Smooth muscle cell (in vitro differentiated cells): ENCODE results near the gene BLTP3A. TPM values are rescaled to one million over a fixed set of nuclear protein-coding genes. Genes with fewer than 3 reads are reported as not detected.
"Not testable (repeated sequence)": the region's sequence is repeated elsewhere in the genome, so short reads cannot be mapped to it uniquely, and the experiment has no call there.

Source experiments
- DNase-seq: peaks from one replicate; lab custom pipeline; 2025; ENCODE audit not compliant: unreplicated experiment; lab: John Stamatoyannopoulos, UW
- H2AFZ ChIP-seq: fragments of 200-600 bp; sonication (generic); 2 replicates; pipeline ENCODE4 v1.6.0; 2016; ENCODE audit warnings: antibody characterized with exemption, low read depth, mild to moderate bottlenecking
- H3F3A ChIP-seq: fragments of 200-600 bp; sonication (generic); 2 replicates; pipeline ENCODE4 v1.6.0; 2017; ENCODE audit warnings: antibody characterized with exemption, low read depth
- H3K27ac ChIP-seq: fragments of 200-600 bp; sonication (generic); 2 replicates; pipeline ENCODE4 v1.5.1; 2016; ENCODE audit warnings: low read depth, mild to moderate bottlenecking
- H3K27me3 ChIP-seq: fragments of 200-600 bp; sonication (generic); 2 replicates; pipeline ENCODE4 v1.6.1; 2016; ENCODE audit warnings: low read depth, mild to moderate bottlenecking
- H3K36me3 ChIP-seq: fragments of 200-600 bp; sonication (generic); 2 replicates; pipeline ENCODE4 v1.5.1; 2016; ENCODE audit warnings: low read depth
- H3K4me1 ChIP-seq: fragments of 200-600 bp; sonication (generic); 2 replicates; pipeline ENCODE4 v1.5.1; 2016; ENCODE audit warnings: low read depth
- H3K4me2 ChIP-seq: fragments of 200-600 bp; sonication (generic); 2 replicates; pipeline ENCODE4 v1.6.0; 2016; ENCODE audit warnings: mild to moderate bottlenecking
- H3K4me3 ChIP-seq: fragments of 200-600 bp; sonication (generic); 2 replicates; pipeline ENCODE4 v1.5.1; 2016; ENCODE audit warnings: mild to moderate bottlenecking
- H3K79me2 ChIP-seq: fragments of 200-600 bp; sonication (generic); 2 replicates; pipeline ENCODE4 v1.6.0; 2016; ENCODE audit warnings: low read depth, mild to moderate bottlenecking
- H3K9ac ChIP-seq: fragments of 200-600 bp; sonication (generic); 2 replicates; pipeline ENCODE4 v1.6.0; 2016; ENCODE audit warnings: low read depth
- H3K9me3 ChIP-seq: fragments of 200-600 bp; sonication (generic); replicated peaks from 2 replicates; pipeline ENCODE4 v1.5.1; 2016; ENCODE audit warnings: low read depth
- H4K20me1 ChIP-seq: fragments of 200-600 bp; sonication (generic); 2 replicates; pipeline ENCODE4 v1.6.0; 2016; ENCODE audit warnings: low read depth
- WGBS: methylation state at CpG from one replicate; pipeline ENCODE4 v1.1.7; 2016; ENCODE audit warnings: low lambda C conversion rate; 5-methylcytosine and 5-hydroxymethylcytosine counted together
- polyA plus RNA-seq: library from polyadenylated mRNA; unstranded; fragments of >200 nt; fragmentation: Nextera tagmentation; extraction: Ambion mirVana; gene quantifications from 2 replicates; pipeline ENCODE4 v1.2.1, GENCODE V29; 2016
- total RNA-seq: library from RNA; depleted of rRNA; stranded (reverse); fragments of >200 nt; gene quantifications from 2 replicates; pipeline ENCODE4 v1.2.3, GENCODE V29; 2014
- TF ChIP-seq, protein P1 (sequence below): fragments of 200-600 bp; sonication (generic); IDR thresholded peaks from 2 replicates; pipeline ENCODE4 v1.5.1; 2017; ENCODE audit warnings: borderline replicate concordance, mild to moderate bottlenecking, antibody characterized with exemption; ENCODE audit not compliant: insufficient read depth, poor library complexity, severe bottlenecking

The BLTP3A gene
- total and polyA plus RNA-seq, 2 experiments from 2014 or later = 1.0 to 5.2 TPM

GRCh38 chr6:34798057-34798456 lies 6.2 kb downstream of the BLTP3A start:
- Histone ChIP-seq H4K20me1 (peaks cover 6% of the 10 kb centered on the region), H3K9ac (no peak overlapping the region), H2AFZ (no peak overlapping the region), H3K4me3 (no peak overlapping the region), H3K79me2 (peaks cover 85% of the 10 kb centered on the region), H3K4me1 (no peaks in the 10 kb centered on the region), H3K36me3 (no peaks in the 10 kb centered on the region), H3F3A (peaks cover 3% of the 10 kb centered on the region), H3K27ac (no peak overlapping the region), H3K4me2 (no peak overlapping the region), H3K9me3 (no peaks in the 10 kb centered on the region), H3K27me3 (no peaks in the 10 kb centered on the region)
- TF ChIP-seq, protein P1, sequence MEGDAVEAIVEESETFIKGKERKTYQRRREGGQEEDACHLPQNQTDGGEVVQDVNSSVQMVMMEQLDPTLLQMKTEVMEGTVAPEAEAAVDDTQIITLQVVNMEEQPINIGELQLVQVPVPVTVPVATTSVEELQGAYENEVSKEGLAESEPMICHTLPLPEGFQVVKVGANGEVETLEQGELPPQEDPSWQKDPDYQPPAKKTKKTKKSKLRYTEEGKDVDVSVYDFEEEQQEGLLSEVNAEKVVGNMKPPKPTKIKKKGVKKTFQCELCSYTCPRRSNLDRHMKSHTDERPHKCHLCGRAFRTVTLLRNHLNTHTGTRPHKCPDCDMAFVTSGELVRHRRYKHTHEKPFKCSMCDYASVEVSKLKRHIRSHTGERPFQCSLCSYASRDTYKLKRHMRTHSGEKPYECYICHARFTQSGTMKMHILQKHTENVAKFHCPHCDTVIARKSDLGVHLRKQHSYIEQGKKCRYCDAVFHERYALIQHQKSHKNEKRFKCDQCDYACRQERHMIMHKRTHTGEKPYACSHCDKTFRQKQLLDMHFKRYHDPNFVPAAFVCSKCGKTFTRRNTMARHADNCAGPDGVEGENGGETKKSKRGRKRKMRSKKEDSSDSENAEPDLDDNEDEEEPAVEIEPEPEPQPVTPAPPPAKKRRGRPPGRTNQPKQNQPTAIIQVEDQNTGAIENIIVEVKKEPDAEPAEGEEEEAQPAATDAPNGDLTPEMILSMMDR = no peak
- no peak for DNase-seq
- over 99% methylated on average over 3 of the region's 3 CpGs for WGBS

- no peak overlapping the region for H3K9ac ChIP-seq
- no peaks in the 10 kb centered on the region for H3K4me1 ChIP-seq
- DNase-seq = no peak
- peaks cover 84% of the 10 kb centered on the region for H3K79me2 ChIP-seq
- peaks cover 3% of the 10 kb centered on the region for H3F3A ChIP-seq
- H3K9me3 ChIP-seq = no peaks in the 10 kb centered on the region
- peaks cover 6% of the 10 kb centered on the region for H4K20me1 ChIP-seq
- H3K36me3 ChIP-seq = no peaks in the 10 kb centered on the region
- no peak overlapping the region for H3K4me2 ChIP-seq
- H3K27me3 ChIP-seq = no peaks in the 10 kb centered on the region
- H3K27ac ChIP-seq = no peak overlapping the region
- H3K4me3 ChIP-seq = no peak overlapping the region
- TF ChIP-seq, protein P1 = no peak
- WGBS = 90% methylated on average over 3 of the region's 3 CpGs
- H2AFZ ChIP-seq = no peak overlapping the region
Measured at GRCh38 chr6:34799547-34799946, 7.7 kb downstream of the BLTP3A start.

- H2AFZ ChIP-seq = no peak overlapping the region
- H3K27me3 ChIP-seq = no peaks in the 10 kb centered on the region
- H3K4me1 ChIP-seq = no peaks in the 10 kb centered on the region
- H4K20me1 ChIP-seq = peaks cover 26% of the 10 kb centered on the region
- H3K4me2 ChIP-seq = no peak overlapping the region
- H3K36me3 ChIP-seq = no peaks in the 10 kb centered on the region
- H3K27ac ChIP-seq = no peak overlapping the region
- no peaks in the 10 kb centered on the region for H3K9me3 ChIP-seq
- no peak for DNase-seq
- H3K4me3 ChIP-seq = no peak overlapping the region
- H3K79me2 ChIP-seq = peaks cover 83% of the 10 kb centered on the region
- no peaks in the 10 kb centered on the region for H3F3A ChIP-seq
- TF ChIP-seq, protein P1 = no peak
- H3K9ac ChIP-seq = no peak overlapping the region
Measured at GRCh38 chr6:34804543-34804942, 12.7 kb downstream of the BLTP3A start.

GRCh38 chr6:34805074-34805473 lies 13.2 kb downstream of the BLTP3A start:
- H3K27me3 ChIP-seq, H3K4me2 ChIP-seq, H3K9ac ChIP-seq, DNase-seq, H2AFZ ChIP-seq, H3K27ac ChIP-seq, H3K4me1 ChIP-seq, H3F3A ChIP-seq, H3K36me3 ChIP-seq, H3K9me3 ChIP-seq, H3K4me3 ChIP-seq: not testable (repeated sequence)
- 96% methylated on average over 6 of the region's 6 CpGs for WGBS
- Histone ChIP-seq H4K20me1 (peaks cover 22% of the 10 kb centered on the region), H3K79me2 (peaks cover 81% of the 10 kb centered on the region)
